ENCODE results near the gene CGAS.
"Not testable (repeated sequence)": the region's sequence is repeated elsewhere in the genome, so short reads cannot be mapped to it uniquely, and the experiment has no call there.

CGAS gene

DNA sequence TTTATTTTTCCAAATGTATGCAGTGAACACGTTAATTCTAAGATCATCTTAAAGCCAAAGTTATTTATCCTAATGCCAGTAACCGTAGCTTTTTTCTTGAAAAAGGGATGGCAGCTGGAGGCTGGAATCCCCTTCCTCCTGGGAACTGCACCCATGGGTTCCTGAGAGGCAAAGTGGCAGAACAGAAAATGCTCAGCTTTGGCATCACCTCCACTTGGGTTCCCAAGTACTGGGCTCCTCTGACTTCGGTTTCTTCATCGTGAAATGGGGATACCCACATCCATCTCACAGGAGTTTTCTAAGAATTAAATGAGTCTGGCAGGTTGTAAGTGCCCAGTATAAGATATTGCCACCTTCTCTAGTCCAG, 63.7 kb downstream of the CGAS start:
- ChIA-PET POLR2A (interaction anchor here (1.2 to 2.3 kb wide), 3 partner anchors 10 to 126 kb away, joined by 3 to 10 read pairs (median 3); partner anchors contain the start of gene MTO1), CTCF (interaction anchor here (0.6 to 2.5 kb wide), 7 partner anchors 26 to 184 kb away, joined by 3 to 11 read pairs (median 5); no protein-coding TSS in a partner anchor)
- TF ChIP-seq NFRKB (IDR thresholded peaks at IDR 0.05) = no peak
- no peak for TF ChIP-seq BHLHE40 (IDR thresholded peaks at IDR 0.05; ENCODE audit: borderline replicate concordance)
- no peak for TF ChIP-seq L3MBTL2 (conservative IDR thresholded peaks at IDR 0.05)
- no peak for TF ChIP-seq ELF4 (IDR thresholded peaks at IDR 0.05)
- no peak for TF ChIP-seq FOXM1 (IDR thresholded peaks at IDR 0.05; ENCODE audit: borderline replicate concordance)
- TF ChIP-seq SUZ12 (IDR thresholded peaks at IDR 0.05) = no peak
- no peak for TF ChIP-seq CTBP1 (IDR thresholded peaks at IDR 0.05; ENCODE audit: borderline replicate concordance)
- no peak for TF ChIP-seq FOXA1 (IDR thresholded peaks at IDR 0.05)
- TF ChIP-seq FOXK2 (IDR thresholded peaks at IDR 0.05) = no peak
- no peak for TF ChIP-seq TARDBP (IDR thresholded peaks at IDR 0.05)
- no peak for TF ChIP-seq HDGF (IDR thresholded peaks at IDR 0.05; ENCODE audit: borderline replicate concordance)
- no peak for TF ChIP-seq LEF1 (IDR thresholded peaks at IDR 0.05; ENCODE audit: borderline replicate concordance)
- no peak for TF ChIP-seq SP1 (IDR thresholded peaks at IDR 0.05)
- no peak for TF ChIP-seq ZNF384 (IDR thresholded peaks at IDR 0.05)
- TF ChIP-seq ARNT (IDR thresholded peaks at IDR 0.05) = no peak
- TF ChIP-seq, protein P1, sequence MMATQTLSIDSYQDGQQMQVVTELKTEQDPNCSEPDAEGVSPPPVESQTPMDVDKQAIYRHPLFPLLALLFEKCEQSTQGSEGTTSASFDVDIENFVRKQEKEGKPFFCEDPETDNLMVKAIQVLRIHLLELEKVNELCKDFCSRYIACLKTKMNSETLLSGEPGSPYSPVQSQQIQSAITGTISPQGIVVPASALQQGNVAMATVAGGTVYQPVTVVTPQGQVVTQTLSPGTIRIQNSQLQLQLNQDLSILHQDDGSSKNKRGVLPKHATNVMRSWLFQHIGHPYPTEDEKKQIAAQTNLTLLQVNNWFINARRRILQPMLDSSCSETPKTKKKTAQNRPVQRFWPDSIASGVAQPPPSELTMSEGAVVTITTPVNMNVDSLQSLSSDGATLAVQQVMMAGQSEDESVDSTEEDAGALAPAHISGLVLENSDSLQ (IDR thresholded peaks at IDR 0.05) = no peak
- no peak for DNase-seq (ENCODE audit: extremely low spot score)

DNA sequence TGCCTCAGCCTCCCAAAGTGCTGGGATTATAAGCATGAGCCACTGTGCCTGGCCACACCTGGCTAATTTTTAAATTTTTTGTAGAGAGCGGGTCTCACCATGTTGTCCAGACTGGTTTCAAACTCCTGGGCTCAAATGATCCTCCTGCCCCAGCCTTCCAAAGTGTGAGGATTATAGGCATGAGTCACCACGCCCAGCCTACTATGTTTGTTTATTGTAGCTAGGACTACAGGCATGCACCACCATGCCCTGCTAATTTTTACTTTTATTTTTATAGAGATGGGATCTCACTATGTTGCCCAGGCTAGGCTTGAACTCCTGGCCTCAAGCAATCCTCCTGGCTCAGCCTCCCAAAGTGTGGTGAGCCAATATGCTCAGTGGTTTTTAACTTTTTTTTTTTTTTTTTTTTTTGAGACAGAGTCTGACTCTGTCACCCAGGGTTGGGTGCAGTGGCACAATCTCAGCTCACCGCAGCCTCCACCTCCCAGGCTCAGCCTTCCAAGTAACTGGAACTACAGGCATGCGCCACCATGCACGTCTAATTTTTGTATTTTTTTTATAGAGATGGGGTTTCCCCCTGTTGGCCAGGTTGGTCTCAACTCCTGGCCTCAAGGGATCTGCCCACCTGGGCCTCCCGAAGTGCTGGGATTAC, 69.5 kb downstream of the CGAS start:
- ChIA-PET POLR2A (no interaction called here), CTCF (no interaction called here)
- DNase-seq (ENCODE audit: extremely low spot score) = no peak
- TF ChIP-seq TARDBP (IDR thresholded peaks at IDR 0.05) = no peak
- no peak for TF ChIP-seq HDGF (IDR thresholded peaks at IDR 0.05; ENCODE audit: borderline replicate concordance)
- TF ChIP-seq ELF4 (IDR thresholded peaks at IDR 0.05) = no peak
- no peak for TF ChIP-seq BHLHE40 (IDR thresholded peaks at IDR 0.05; ENCODE audit: borderline replicate concordance)
- TF ChIP-seq ZNF384 (IDR thresholded peaks at IDR 0.05) = no peak
- no peak for TF ChIP-seq SP1 (IDR thresholded peaks at IDR 0.05)
- TF ChIP-seq LEF1 (IDR thresholded peaks at IDR 0.05; ENCODE audit: borderline replicate concordance) = no peak
- no peak for TF ChIP-seq L3MBTL2 (conservative IDR thresholded peaks at IDR 0.05)
- TF ChIP-seq SUZ12 (IDR thresholded peaks at IDR 0.05) = no peak
- TF ChIP-seq CTBP1 (IDR thresholded peaks at IDR 0.05; ENCODE audit: borderline replicate concordance) = no peak
- no peak for TF ChIP-seq FOXA1 (IDR thresholded peaks at IDR 0.05)
- TF ChIP-seq FOXM1 (IDR thresholded peaks at IDR 0.05; ENCODE audit: borderline replicate concordance) = no peak

DNA sequence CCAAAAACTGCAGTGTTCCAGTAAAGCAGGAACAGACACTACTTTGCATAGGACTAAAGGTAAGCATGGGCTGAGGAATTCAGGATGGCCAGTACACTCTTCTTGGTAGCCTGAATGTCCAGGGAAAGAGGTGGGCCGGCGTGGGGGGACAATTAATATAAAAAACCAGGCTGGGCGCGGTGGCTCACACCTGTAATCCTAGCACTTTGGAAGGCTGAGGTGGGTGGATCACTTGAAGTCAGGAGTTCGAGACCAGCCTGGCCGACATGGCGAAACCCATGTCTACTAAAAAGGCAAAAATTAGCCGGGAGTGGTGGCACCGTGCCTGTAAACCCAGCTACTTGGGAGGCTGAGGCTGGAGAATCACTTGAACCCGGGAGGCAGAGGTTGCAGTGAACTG, 70.6 kb downstream of the CGAS start:
- CTCF ChIA-PET; POLR2A ChIA-PET; DNase-seq (ENCODE audit: extremely low spot score): not testable (repeated sequence)

DNA sequence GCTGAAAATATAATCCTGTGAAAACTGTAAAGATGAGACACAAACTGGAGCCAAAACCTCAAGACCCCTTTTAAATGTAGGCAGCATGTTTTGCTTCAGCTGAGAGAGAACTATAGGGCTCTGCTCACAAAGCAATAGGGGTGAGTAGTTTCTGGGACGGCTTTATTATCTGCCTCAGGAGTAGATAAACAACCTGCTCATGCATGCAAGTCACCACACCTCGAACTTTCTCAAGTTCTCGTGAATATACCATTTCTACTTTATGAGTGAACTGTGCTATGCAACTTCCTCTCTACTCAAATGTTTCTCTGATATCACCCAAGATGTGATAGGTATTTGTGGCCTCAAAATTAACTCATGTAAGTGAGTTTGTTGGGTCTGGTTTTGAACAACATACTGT, 74.9 kb downstream of the CGAS start:
- TF ChIP-seq TARDBP (IDR thresholded peaks at IDR 0.05) (no peak), SP1 (IDR thresholded peaks at IDR 0.05) (no peak)
- TF ChIP-seq, protein P1 (IDR thresholded peaks at IDR 0.05) = no peak
- CTCF ChIA-PET = interaction anchor here (0.8 to 1.6 kb wide), 2 partner anchors 12 to 156 kb away, joined by 3 to 4 read pairs; no protein-coding TSS in a partner anchor

DNA sequence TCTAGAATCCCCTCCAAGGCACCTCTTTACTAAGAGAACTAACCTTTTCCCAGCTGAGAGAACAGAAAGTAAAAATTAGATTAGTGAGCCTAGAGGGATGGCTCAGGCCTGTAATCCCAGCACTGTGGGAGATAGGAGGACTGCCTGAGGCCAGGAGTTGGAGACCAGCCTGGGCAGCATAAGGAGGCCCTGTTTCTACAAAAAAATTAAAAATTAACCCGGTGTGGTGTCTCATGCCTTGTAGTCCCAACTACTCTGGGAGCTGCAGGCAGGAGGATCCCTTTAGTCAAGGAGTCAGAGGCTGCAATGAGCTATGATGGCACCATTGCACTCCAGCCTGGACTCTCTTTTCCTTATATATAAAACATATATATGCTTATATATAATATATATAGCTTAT, 76.9 kb downstream of the CGAS start:
- TF ChIP-seq ARNT (IDR thresholded peaks at IDR 0.05) (no peak), CTBP1 (IDR thresholded peaks at IDR 0.05; ENCODE audit: borderline replicate concordance) (no peak), SUZ12 (IDR thresholded peaks at IDR 0.05) (no peak), NFRKB (IDR thresholded peaks at IDR 0.05) (no peak), FOXK2 (IDR thresholded peaks at IDR 0.05) (no peak), ZNF384 (IDR thresholded peaks at IDR 0.05) (no peak), HDGF (IDR thresholded peaks at IDR 0.05; ENCODE audit: borderline replicate concordance) (no peak), L3MBTL2 (conservative IDR thresholded peaks at IDR 0.05) (no peak), LEF1 (IDR thresholded peaks at IDR 0.05; ENCODE audit: borderline replicate concordance) (no peak), BHLHE40 (IDR thresholded peaks at IDR 0.05; ENCODE audit: borderline replicate concordance) (no peak), FOXA1 (IDR thresholded peaks at IDR 0.05) (no peak), TARDBP (IDR thresholded peaks at IDR 0.05) (no peak), ELF4 (IDR thresholded peaks at IDR 0.05) (no peak), FOXM1 (IDR thresholded peaks at IDR 0.05; ENCODE audit: borderline replicate concordance) (no peak), SP1 (IDR thresholded peaks at IDR 0.05) (no peak)
- TF ChIP-seq, protein P1 (IDR thresholded peaks at IDR 0.05) = no peak
- ChIA-PET CTCF (no interaction called here), POLR2A (no interaction called here)
- DNase-seq (ENCODE audit: extremely low spot score) = no peak

More for the DNA sequence above, 74.9 kb downstream of the CGAS start:
- DNase-seq (ENCODE audit: extremely low spot score) = no peak
- POLR2A ChIA-PET = no interaction called here
